Measurements from ENCODE around the gene MFN2. TPM values are rescaled to one million over a fixed set of nuclear protein-coding genes. Genes with fewer than 3 reads are reported as not detected.

Gene MFN2
- total and polyA plus RNA-seq, 4 donors, result 17.2 to 87.8 (median 43.2) TPM

DNA sequence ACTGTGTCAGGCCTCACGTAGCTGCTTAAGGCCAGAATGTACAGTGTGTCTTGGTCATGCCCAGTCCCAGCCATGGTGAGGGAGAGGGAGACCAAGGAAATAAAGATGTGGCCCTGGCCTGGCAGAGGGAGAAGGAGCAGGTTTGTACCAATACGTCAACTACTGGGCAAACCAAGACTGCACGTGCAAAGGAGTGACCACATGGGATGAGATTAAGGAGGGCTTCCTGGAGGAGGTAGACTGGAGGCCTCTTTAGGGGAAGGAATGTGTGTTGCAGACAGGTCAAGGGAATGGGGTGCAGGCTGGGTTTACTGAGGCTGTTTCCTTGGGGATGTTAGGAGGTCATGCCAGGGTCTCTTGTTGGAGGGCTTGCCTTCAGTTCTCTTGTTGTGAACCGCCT, 38.0 kb upstream of the MFN2 start:
- Histone ChIP-seq H3K27me3 (ENCODE audit: control insufficient read depth in 4 of 4, insufficient read depth in 4 of 4, low read length in 3 of 4) (no peaks in the 10 kb centered on the region), H3K9ac (ENCODE audit: low read depth in 1 of 2, low read length in 2 of 2) (no peak overlapping the region), H3K4me1 (ENCODE audit: control insufficient read depth in 4 of 4, insufficient read depth in 4 of 4, low read length in 3 of 4) (peaks cover 4 to 24% (median 19%) of the 10 kb centered on the region in 4 donors), H3K27ac (ENCODE audit: low read depth in 1 of 2, low read length in 2 of 2) (no peak overlapping the region), H3K36me3 (ENCODE audit: control insufficient read depth in 4 of 4, insufficient read depth in 3 of 4, low read depth in 1 of 4, low read length in 3 of 4) (peaks cover 0 to 2% (median 0%) of the 10 kb centered on the region in 4 donors), H3K4me3 (ENCODE audit: low read depth in 1 of 3, low read length in 3 of 3) (no peak overlapping the region), H3K9me3 (ENCODE audit: control insufficient read depth in 4 of 4, low read length in 3 of 4) (no peaks in the 10 kb centered on the region)
- DNase-seq (ENCODE audit: low spot score), result no peak
- TF ChIP-seq HNF4G (IDR thresholded peaks at IDR 0.05), result no peak
- TF ChIP-seq TAF1 (conservative IDR thresholded peaks at IDR 0.05), result no peak
- no peak for TF ChIP-seq FOXA1 (IDR thresholded peaks at IDR 0.05)
- no peak for TF ChIP-seq JUND (IDR thresholded peaks at IDR 0.05)
- TF ChIP-seq SP1 (IDR thresholded peaks at IDR 0.05), result no peak
- TF ChIP-seq, protein P1, sequence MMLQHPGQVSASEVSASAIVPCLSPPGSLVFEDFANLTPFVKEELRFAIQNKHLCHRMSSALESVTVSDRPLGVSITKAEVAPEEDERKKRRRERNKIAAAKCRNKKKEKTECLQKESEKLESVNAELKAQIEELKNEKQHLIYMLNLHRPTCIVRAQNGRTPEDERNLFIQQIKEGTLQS (IDR thresholded peaks at IDR 0.05), result no peak
- TF ChIP-seq HNF4A (conservative IDR thresholded peaks at IDR 0.05), result no peak
- no peak for TF ChIP-seq YY1 (IDR thresholded peaks at IDR 0.05)
- TF ChIP-seq EGR1 (IDR thresholded peaks at IDR 0.05; ENCODE audit: low read depth in 2 of 2), result no peak
- no peak for TF ChIP-seq FOXA2 (IDR thresholded peaks at IDR 0.05)
- no peak for TF ChIP-seq GABPA (IDR thresholded peaks at IDR 0.05 in 1 of 2, conservative IDR thresholded peaks at IDR 0.05 in 1 of 2)
- TF ChIP-seq, protein P2, sequence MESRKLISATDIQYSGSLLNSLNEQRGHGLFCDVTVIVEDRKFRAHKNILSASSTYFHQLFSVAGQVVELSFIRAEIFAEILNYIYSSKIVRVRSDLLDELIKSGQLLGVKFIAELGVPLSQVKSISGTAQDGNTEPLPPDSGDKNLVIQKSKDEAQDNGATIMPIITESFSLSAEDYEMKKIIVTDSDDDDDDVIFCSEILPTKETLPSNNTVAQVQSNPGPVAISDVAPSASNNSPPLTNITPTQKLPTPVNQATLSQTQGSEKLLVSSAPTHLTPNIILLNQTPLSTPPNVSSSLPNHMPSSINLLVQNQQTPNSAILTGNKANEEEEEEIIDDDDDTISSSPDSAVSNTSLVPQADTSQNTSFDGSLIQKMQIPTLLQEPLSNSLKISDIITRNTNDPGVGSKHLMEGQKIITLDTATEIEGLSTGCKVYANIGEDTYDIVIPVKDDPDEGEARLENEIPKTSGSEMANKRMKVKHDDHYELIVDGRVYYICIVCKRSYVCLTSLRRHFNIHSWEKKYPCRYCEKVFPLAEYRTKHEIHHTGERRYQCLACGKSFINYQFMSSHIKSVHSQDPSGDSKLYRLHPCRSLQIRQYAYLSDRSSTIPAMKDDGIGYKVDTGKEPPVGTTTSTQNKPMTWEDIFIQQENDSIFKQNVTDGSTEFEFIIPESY (IDR thresholded peaks at IDR 0.05), result no peak
- TF ChIP-seq CTCF (IDR thresholded peaks at IDR 0.05; ENCODE audit: low read depth, low read length, missing input control), result no peak
- TF ChIP-seq MAX (IDR thresholded peaks at IDR 0.05), result no peak
- TF ChIP-seq RXRA (IDR thresholded peaks at IDR 0.05), result no peak
- TF ChIP-seq NR2F2 (IDR thresholded peaks at IDR 0.05), result no peak
- no peak for TF ChIP-seq REST (IDR thresholded peaks at IDR 0.05)
- TF ChIP-seq RAD21 (IDR thresholded peaks at IDR 0.05), result no peak
- WGBS, result 94% methylated on average over 4 of the region's 4 CpGs

All from liver (tissue), 9 donors.